IPS-15b (cell line): ENCODE data around the gene TLR9.
"Not testable (repeated sequence)": the region's sequence is repeated elsewhere in the genome, so short reads cannot be mapped to it uniquely, and the experiment has no call there.

ENCODE experiments used
- H3K27me3 ChIP-seq: one replicate; pipeline ENCODE4 v1.6.1; 2013; ENCODE audit warnings: low read length; ENCODE audit not compliant: control insufficient read depth, insufficient read depth
- H3K36me3 ChIP-seq: one replicate; pipeline ENCODE4 v1.6.1; 2013; ENCODE audit warnings: low read length; ENCODE audit not compliant: control insufficient read depth, insufficient read depth
- H3K4me1 ChIP-seq: one replicate; pipeline ENCODE4 v1.6.1; 2013; ENCODE audit warnings: mild to moderate bottlenecking, low read length; ENCODE audit not compliant: control insufficient read depth, insufficient read depth
- H3K4me3 ChIP-seq: one replicate; pipeline ENCODE4 v1.5.1; 2013; ENCODE audit warnings: low read depth, low read length
- H3K9ac ChIP-seq: one replicate; pipeline ENCODE4 v1.6.1; 2013; ENCODE audit warnings: low read depth, mild to moderate bottlenecking, low read length
- H3K9me3 ChIP-seq: one replicate; pipeline ENCODE4 v1.6.1; 2013; ENCODE audit warnings: mild to moderate bottlenecking, low read length; ENCODE audit not compliant: control insufficient read depth, insufficient read depth

TLR9 gene

GRCh38 chr3:52182196-52182595 lies 43.2 kb downstream of the TLR9 start:
- Histone ChIP-seq H3K4me1 (no peaks in the 10 kb centered on the region), H3K4me3 (no peak overlapping the region), H3K36me3 (no peaks in the 10 kb centered on the region), H3K9ac (no peak overlapping the region), H3K9me3 (no peaks in the 10 kb centered on the region), H3K27me3 (no peaks in the 10 kb centered on the region)

GRCh38 chr3:52181543-52181942 lies 43.9 kb downstream of the TLR9 start:
- Histone ChIP-seq H3K27me3 (no peaks in the 10 kb centered on the region), H3K4me1 (no peaks in the 10 kb centered on the region), H3K36me3 (no peaks in the 10 kb centered on the region), H3K9me3 (no peaks in the 10 kb centered on the region), H3K9ac (no peak overlapping the region), H3K4me3 (no peak overlapping the region)

GRCh38 chr3:52178537-52178936 lies 46.9 kb downstream of the TLR9 start:
- no peaks in the 10 kb centered on the region for H3K4me1 ChIP-seq
- no peak overlapping the region for H3K4me3 ChIP-seq
- no peaks in the 10 kb centered on the region for H3K27me3 ChIP-seq
- H3K9ac ChIP-seq: no peak overlapping the region
- H3K36me3 ChIP-seq: no peaks in the 10 kb centered on the region
- H3K9me3 ChIP-seq: no peaks in the 10 kb centered on the region

GRCh38 chr3:52178126-52178525 lies 47.3 kb downstream of the TLR9 start:
- H3K27me3 ChIP-seq, H3K36me3 ChIP-seq, H3K4me3 ChIP-seq, H3K9me3 ChIP-seq, H3K9ac ChIP-seq, H3K4me1 ChIP-seq: not testable (repeated sequence)

- H3K4me1 ChIP-seq: no peaks in the 10 kb centered on the region
- no peaks in the 10 kb centered on the region for H3K36me3 ChIP-seq
- H3K27me3 ChIP-seq: no peaks in the 10 kb centered on the region
- no peak overlapping the region for H3K4me3 ChIP-seq
- no peak overlapping the region for H3K9ac ChIP-seq
- no peaks in the 10 kb centered on the region for H3K9me3 ChIP-seq
Measured at GRCh38 chr3:52177701-52178042, 47.8 kb downstream of the TLR9 start.

- no peaks in the 10 kb centered on the region for H3K36me3 ChIP-seq
- no peaks in the 10 kb centered on the region for H3K4me1 ChIP-seq
- H3K9me3 ChIP-seq: no peaks in the 10 kb centered on the region
- H3K9ac ChIP-seq: no peak overlapping the region
- H3K27me3 ChIP-seq: no peaks in the 10 kb centered on the region
- no peak overlapping the region for H3K4me3 ChIP-seq
Measured at GRCh38 chr3:52176951-52177700, 48.3 kb downstream of the TLR9 start.

- Histone ChIP-seq H3K9ac (no peak overlapping the region), H3K4me1 (no peaks in the 10 kb centered on the region)
Measured at GRCh38 chr3:52176180-52176752, 49.2 kb downstream of the TLR9 start.

GRCh38 chr3:52175416-52176179 lies 49.8 kb downstream of the TLR9 start:
- H3K9me3 ChIP-seq: no peaks in the 10 kb centered on the region
- no peak overlapping the region for H3K4me3 ChIP-seq
- no peak overlapping the region for H3K9ac ChIP-seq
- no peaks in the 10 kb centered on the region for H3K4me1 ChIP-seq
- H3K36me3 ChIP-seq: no peaks in the 10 kb centered on the region
- no peaks in the 10 kb centered on the region for H3K27me3 ChIP-seq

More at GRCh38 chr3:52176180-52176752, 49.2 kb downstream of the TLR9 start:
- Histone ChIP-seq H3K36me3 (no peaks in the 10 kb centered on the region), H3K9me3 (no peaks in the 10 kb centered on the region), H3K27me3 (no peaks in the 10 kb centered on the region), H3K4me3 (no peak overlapping the region)

GRCh38 chr3:52174896-52175295 lies 50.5 kb downstream of the TLR9 start:
- H3K9me3 ChIP-seq: no peaks in the 10 kb centered on the region
- H3K4me1 ChIP-seq: no peaks in the 10 kb centered on the region
- H3K4me3 ChIP-seq: no peak overlapping the region
- H3K27me3 ChIP-seq: no peaks in the 10 kb centered on the region
- no peak overlapping the region for H3K9ac ChIP-seq
- H3K36me3 ChIP-seq: no peaks in the 10 kb centered on the region

- no peaks in the 10 kb centered on the region for H3K4me1 ChIP-seq
- no peak overlapping the region for H3K9ac ChIP-seq
- H3K36me3 ChIP-seq: no peaks in the 10 kb centered on the region
Measured at GRCh38 chr3:52173101-52173500, 52.3 kb downstream of the TLR9 start.

GRCh38 chr3:52172262-52172757 lies 53.1 kb downstream of the TLR9 start:
- no peak overlapping the region for H3K9ac ChIP-seq

More at GRCh38 chr3:52173101-52173500, 52.3 kb downstream of the TLR9 start:
- Histone ChIP-seq H3K27me3 (no peaks in the 10 kb centered on the region), H3K4me3 (no peak overlapping the region), H3K9me3 (no peaks in the 10 kb centered on the region)

More at GRCh38 chr3:52172262-52172757, 53.1 kb downstream of the TLR9 start:
- Histone ChIP-seq H3K27me3 (no peaks in the 10 kb centered on the region), H3K36me3 (no peaks in the 10 kb centered on the region), H3K4me3 (no peak overlapping the region), H3K9me3 (no peaks in the 10 kb centered on the region), H3K4me1 (peaks cover 4% of the 10 kb centered on the region)
